AG09319 (cell line): Measurements from ENCODE around the gene CTSK.
"Not testable (repeated sequence)": the region's sequence is repeated elsewhere in the genome, so short reads cannot be mapped to it uniquely, and the experiment has no call there.

Experiments
- DNase-seq: peaks from one replicate; pipeline ENCODE4 v3.0.0-alpha.2; 2010; ENCODE audit warnings: low read depth; ENCODE audit errors: extremely low read depth
- CTCF ChIP-seq: IDR thresholded peaks from 2 replicates; pipeline ENCODE4 v1.5.1; 2011; ENCODE audit warnings: low read depth, mild to moderate bottlenecking, inconsistent platforms, low read length, moderate library complexity

CTSK gene

GRCh38 chr1:150787455-150787854 is 20.6 kb downstream of the CTSK start:
- DNase-seq = no peak
- no peak for TF ChIP-seq CTCF

- TF ChIP-seq CTCF = no peak
- no peak for DNase-seq
Measured at GRCh38 chr1:150780510-150780909, 27.6 kb downstream of the CTSK start.

- no peak for TF ChIP-seq CTCF
- no peak for DNase-seq
Measured at GRCh38 chr1:150778409-150778808, 29.7 kb downstream of the CTSK start.

GRCh38 chr1:150777544-150777943 is 30.5 kb downstream of the CTSK start:
- no peak for TF ChIP-seq CTCF
- no peak for DNase-seq

- DNase-seq = peak; percentile 27
Measured at GRCh38 chr1:150775931-150776505, 32.0 kb downstream of the CTSK start.

- no peak for TF ChIP-seq CTCF
- no peak for DNase-seq
Measured at GRCh38 chr1:150775276-150775675, 32.8 kb downstream of the CTSK start.

- TF ChIP-seq CTCF = no peak
- DNase-seq = no peak
Measured at GRCh38 chr1:150772326-150772725, 35.7 kb downstream of the CTSK start.

GRCh38 chr1:150767704-150768103 is 40.4 kb downstream of the CTSK start:
- not testable (repeated sequence) for DNase-seq

- not testable (repeated sequence) for DNase-seq
Measured at GRCh38 chr1:150765977-150766301, 42.1 kb downstream of the CTSK start.
